ENCODE data around the gene LILRA6.
"Not testable (repeated sequence)": the region's sequence is repeated elsewhere in the genome, so short reads cannot be mapped to it uniquely, and the experiment has no call there.

LILRA6 gene

DNA sequence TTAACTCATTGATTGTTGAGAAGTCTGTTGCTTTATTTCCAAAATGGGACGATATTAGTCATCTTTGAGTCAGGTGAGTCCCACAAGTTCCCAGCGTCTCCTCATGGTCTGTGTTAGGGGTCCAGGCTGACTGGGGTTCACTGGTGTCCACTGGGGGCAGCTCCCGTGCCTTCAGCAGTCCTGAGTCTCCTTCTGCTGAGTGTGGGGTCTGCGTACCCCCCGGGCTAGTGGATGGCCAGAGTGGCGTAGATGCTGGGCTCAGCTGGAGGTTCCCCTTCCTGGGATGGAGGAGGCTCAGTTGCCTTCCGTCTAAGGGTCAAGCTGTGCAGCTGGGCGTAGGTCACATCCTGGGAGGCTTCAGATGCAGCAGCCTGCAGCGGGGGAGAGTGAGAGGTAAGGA, 25.7 kb downstream of the LILRA6 start:
- H3K4me3 ChIP-seq (ENCODE audit: control insufficient read depth, low read depth, low read length) = no peak overlapping the region
- TF ChIP-seq, protein P1, sequence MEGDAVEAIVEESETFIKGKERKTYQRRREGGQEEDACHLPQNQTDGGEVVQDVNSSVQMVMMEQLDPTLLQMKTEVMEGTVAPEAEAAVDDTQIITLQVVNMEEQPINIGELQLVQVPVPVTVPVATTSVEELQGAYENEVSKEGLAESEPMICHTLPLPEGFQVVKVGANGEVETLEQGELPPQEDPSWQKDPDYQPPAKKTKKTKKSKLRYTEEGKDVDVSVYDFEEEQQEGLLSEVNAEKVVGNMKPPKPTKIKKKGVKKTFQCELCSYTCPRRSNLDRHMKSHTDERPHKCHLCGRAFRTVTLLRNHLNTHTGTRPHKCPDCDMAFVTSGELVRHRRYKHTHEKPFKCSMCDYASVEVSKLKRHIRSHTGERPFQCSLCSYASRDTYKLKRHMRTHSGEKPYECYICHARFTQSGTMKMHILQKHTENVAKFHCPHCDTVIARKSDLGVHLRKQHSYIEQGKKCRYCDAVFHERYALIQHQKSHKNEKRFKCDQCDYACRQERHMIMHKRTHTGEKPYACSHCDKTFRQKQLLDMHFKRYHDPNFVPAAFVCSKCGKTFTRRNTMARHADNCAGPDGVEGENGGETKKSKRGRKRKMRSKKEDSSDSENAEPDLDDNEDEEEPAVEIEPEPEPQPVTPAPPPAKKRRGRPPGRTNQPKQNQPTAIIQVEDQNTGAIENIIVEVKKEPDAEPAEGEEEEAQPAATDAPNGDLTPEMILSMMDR (IDR thresholded peaks at IDR 0.05; ENCODE audit: control insufficient read depth, insufficient read depth, low read depth, low read length, missing control alignments) = no peak
- DNase-seq (ENCODE audit: low read depth) = no peak

DNA sequence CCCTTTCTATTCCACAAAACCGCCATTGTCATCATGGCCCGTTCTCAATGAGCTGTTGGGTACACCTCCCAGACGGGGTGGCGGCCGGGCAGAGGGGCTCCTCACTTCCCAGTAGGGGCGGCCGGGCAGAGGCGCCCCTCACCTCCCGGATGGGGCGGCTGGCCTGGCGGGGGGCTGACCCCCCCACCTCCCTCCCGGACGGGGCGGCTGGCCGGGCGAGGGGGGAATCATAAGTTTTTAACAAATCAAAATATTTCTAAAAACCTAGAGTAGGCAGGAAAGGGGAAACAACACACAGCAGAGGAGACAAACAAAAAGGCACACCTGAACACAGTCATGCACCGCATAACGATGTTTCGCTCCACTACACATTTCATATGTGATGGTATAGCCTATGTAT, 27.9 kb downstream of the LILRA6 start:
- not testable (repeated sequence) for DNase-seq (ENCODE audit: low read depth); H3K4me3 ChIP-seq (ENCODE audit: control insufficient read depth, low read depth, low read length)

DNA sequence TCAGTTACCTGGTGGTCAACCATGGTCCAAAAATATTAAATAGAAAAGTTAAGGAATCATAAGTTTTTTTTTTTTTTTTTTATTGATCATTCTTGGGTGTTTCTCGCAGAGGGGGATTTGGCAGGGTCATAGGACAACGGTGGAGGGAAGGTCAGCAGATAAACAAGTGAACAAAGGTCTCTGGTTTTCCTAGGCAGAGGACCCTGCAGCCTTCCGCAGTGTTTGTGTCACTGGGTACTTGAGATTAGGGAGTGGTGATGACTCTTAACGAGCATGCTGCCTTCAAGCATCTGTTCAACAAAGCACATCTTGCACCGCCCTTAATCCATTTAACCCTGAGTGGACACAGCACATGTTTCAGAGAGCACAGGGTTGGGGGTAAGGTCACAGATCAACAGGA, 28.4 kb downstream of the LILRA6 start:
- H3K4me3 ChIP-seq (ENCODE audit: control insufficient read depth, low read depth, low read length); DNase-seq (ENCODE audit: low read depth): not testable (repeated sequence)

DNA sequence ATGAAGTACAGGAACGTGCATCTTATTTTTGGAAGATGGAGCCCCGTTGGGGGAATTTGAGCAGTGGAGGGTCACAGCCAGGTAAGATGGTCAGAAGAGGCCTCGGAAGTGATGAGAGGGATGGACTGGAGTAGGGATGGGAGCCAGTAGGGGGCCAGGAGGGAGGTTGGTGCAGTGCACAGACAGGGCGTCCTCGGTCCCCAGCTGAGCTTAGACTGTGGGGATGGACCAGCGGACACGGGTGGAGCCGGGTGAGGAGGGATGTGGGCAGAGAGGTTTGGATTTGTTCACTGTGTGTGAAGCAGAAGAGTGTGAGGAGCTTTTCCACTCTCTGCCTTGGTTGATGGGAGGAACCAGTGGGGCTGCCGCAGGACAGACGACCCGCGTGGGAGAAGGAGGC, 31.4 kb downstream of the LILRA6 start:
- no peak for DNase-seq (ENCODE audit: low read depth)
- TF ChIP-seq, protein P1 (IDR thresholded peaks at IDR 0.05; ENCODE audit: control insufficient read depth, insufficient read depth, low read depth, low read length, missing control alignments) = no peak
- H3K4me3 ChIP-seq (ENCODE audit: control insufficient read depth, low read depth, low read length) = no peak overlapping the region

DNA sequence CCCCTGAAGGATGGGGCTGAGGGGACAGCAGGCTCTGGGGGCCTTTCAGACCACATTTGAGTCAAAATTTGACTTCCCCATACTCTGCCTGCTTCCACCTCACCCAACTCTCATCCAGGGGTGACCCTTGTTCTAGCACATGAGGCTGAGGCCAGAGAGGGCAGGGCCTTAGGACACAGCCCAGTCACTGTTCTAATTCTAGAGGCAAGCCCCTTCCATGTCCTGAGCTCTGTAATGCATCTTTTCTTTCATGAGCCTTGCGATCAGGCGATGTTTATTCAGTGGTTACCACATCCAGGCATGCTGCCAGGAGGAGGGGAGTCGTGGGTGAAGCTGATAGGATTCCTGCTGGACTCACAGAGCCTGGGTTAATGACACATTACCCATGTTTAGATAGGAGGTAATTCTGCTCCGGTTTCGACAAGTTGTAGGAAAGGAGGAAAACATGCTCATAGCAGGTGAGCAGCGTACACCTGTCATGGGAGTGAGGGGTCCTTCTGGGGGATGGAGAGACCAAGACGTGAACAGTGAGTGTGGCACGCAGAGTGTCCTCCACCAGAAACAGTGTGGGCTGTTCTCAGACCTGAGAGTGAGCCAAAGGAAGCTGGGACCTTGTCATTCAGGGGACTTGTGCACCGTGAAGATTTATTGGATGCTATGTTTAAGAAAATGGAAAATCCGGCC, 32.6 kb downstream of the LILRA6 start:
- H3K4me3 ChIP-seq (ENCODE audit: control insufficient read depth, low read depth, low read length) = no peak overlapping the region
- DNase-seq (ENCODE audit: low read depth) = peak; percentile 90
- TF ChIP-seq, protein P1 (IDR thresholded peaks at IDR 0.05; ENCODE audit: control insufficient read depth, insufficient read depth, low read depth, low read length, missing control alignments) = no peak

DNA sequence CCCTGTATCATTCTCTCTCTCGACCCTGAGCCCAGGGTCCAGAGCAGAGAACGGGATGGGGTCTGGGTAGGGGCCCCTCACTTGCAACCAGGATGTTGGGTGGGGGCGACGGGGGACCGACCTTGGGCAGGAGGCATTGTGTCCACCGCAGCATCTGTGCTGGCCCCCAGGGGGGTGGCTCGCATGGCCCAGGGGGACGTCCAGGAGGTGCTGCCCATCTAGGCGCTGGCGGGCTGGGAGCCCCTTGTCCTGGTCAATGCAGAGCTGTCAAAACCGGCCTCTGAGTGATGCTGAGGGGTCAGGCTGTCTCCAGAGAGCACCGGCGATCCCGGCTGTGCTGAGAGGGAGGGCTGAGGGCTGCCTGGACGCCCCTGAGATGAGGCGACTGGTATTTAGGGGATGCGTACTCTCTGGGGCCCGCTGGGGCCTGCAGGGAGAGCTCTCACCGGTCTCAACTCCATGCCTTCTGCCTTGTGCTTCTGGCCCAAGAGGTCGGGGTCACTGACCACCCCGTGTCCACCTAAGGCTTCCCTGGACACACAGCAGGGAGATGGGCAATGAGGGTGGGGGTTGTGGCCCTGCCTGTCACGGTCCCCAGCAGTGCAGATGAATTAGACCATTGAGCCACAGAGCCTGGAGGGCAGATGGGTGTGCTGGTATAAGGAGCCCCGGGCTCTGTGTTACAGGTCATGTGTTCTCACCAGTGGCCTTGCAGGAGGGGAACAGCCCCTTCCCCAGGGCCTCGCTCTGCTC, 33.4 kb downstream of the LILRA6 start:
- TF ChIP-seq, protein P1 (IDR thresholded peaks at IDR 0.05; ENCODE audit: control insufficient read depth, insufficient read depth, low read depth, low read length, missing control alignments) = no peak
- DNase-seq (ENCODE audit: low read depth) = no peak

DNA sequence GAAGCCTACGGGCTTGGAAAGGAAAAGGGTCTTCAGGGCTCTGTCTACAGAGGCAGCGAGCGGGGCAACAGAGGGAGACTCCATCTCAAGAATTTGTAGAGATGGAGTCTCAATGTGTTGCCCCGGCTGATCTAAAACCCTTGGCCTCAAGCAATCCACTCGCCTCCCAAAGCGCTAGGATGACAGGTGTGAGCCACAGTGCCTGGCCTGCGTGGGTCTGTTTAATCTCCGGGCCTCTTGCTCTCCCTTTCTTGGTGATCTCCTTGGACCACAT, 33.9 kb downstream of the LILRA6 start:
- no peak overlapping the region for H3K4me3 ChIP-seq (ENCODE audit: control insufficient read depth, low read depth, low read length)
- DNase-seq (ENCODE audit: low read depth) = no peak
- TF ChIP-seq, protein P1 (IDR thresholded peaks at IDR 0.05; ENCODE audit: control insufficient read depth, insufficient read depth, low read depth, low read length, missing control alignments) = no peak

More for the DNA sequence above, 33.4 kb downstream of the LILRA6 start:
- no peak overlapping the region for H3K4me3 ChIP-seq (ENCODE audit: control insufficient read depth, low read depth, low read length)

Measured in AG09309 (cell line).